Measurements from ENCODE around the gene TENM4.

DNA sequence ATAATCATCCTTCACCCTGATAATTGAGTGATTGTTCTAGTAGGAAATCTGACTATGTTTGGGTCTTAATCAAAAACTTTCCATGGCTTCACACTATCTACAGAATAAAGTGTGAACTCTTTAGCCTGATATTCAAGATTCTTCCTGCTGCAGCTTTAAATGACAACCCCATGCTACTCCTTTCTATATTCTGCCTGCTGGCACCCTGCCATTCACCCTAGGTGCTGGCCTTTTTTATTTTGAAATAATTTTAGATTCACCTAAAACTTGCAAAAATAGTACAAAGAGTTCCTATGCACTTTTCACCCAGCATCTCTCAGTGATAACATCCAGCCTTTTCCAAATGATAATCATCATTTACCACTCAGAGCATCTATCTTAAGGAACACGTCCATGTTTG, 502.8 kb downstream of the TENM4 start:
- TF ChIP-seq, protein P1, sequence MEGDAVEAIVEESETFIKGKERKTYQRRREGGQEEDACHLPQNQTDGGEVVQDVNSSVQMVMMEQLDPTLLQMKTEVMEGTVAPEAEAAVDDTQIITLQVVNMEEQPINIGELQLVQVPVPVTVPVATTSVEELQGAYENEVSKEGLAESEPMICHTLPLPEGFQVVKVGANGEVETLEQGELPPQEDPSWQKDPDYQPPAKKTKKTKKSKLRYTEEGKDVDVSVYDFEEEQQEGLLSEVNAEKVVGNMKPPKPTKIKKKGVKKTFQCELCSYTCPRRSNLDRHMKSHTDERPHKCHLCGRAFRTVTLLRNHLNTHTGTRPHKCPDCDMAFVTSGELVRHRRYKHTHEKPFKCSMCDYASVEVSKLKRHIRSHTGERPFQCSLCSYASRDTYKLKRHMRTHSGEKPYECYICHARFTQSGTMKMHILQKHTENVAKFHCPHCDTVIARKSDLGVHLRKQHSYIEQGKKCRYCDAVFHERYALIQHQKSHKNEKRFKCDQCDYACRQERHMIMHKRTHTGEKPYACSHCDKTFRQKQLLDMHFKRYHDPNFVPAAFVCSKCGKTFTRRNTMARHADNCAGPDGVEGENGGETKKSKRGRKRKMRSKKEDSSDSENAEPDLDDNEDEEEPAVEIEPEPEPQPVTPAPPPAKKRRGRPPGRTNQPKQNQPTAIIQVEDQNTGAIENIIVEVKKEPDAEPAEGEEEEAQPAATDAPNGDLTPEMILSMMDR (IDR thresholded peaks at IDR 0.05), result no peak
- TF ChIP-seq POLR2A (IDR thresholded peaks at IDR 0.05), result no peak

Data from heart left ventricle (tissue), 13 donors.